GM21528 (cell line): ENCODE results near the gene UBL4A.

Source experiments
- ATAC-seq: cut with Tn5 transposase; IDR thresholded peaks from one replicate; pipeline ENCODE4 v1.9.1; 2021; ENCODE audit warnings: mild to moderate bottlenecking, moderate library complexity; ENCODE audit not compliant: unreplicated experiment, low FRiP score

UBL4A gene

DNA sequence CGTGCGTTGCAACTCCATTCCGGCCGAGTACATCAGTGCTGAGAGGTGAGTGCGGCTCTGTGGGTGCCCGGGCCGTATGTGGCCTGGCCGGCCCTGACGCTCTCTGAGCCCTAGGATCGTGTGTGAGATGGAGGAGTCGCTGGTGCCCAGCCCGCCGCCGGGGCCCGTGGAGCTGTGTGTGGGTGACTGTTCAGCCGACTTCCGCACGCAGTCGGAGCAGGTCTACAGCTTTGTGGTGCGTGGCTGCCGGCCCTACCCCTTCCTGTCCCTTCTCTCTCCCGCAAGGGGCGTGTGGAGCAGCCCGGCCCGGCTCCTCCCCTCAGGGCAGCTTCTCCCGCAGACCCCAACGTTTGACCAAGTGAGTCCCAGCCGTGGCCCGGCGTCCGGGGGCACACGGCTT, 20.4 kb downstream of the UBL4A start:
- no peak for ATAC-seq

DNA sequence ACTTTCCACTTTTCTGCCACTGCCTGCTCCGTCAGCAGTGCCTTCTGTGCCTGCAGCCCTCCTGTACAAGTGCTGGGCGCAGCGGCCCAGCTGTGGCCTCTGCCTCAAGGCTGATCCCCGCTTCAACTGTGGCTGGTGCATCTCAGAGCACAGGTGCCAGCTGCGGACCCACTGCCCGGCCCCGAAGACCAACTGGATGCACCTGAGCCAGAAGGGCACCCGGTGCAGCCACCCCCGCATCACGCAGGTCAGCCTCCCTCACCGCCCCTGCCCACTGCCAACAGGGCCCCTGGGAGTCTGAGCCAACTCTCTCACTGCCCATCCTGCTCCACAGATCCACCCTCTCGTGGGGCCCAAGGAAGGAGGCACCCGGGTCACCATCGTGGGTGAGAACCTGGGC, 20.8 kb downstream of the UBL4A start:
- ATAC-seq = no peak

DNA sequence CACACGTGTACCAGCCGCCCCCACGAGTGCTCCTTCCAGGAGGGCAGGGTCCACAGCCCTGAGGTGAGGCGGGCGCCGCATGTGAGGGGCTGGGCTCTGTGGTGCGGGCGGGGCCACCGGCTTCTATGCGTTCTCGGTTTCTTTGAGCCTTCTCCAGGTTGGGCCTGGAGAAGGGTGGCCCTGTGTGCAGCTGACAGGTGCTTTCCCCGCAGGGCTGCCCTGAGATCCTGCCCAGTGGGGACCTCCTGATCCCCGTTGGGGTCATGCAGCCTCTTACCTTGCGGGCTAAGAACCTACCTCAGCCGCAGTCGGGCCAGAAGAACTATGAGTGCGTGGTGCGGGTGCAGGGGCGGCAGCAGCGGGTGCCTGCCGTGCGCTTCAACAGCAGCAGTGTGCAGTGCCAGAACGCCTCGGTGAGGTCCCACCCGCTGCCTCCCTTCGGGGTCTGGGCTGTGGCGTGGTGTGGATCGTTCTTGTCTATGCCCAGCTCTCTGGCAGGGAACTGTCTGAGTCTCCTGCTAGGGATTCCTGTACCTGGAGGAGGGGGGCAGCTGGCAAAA, 21.5 kb downstream of the UBL4A start:
- no peak for ATAC-seq

DNA sequence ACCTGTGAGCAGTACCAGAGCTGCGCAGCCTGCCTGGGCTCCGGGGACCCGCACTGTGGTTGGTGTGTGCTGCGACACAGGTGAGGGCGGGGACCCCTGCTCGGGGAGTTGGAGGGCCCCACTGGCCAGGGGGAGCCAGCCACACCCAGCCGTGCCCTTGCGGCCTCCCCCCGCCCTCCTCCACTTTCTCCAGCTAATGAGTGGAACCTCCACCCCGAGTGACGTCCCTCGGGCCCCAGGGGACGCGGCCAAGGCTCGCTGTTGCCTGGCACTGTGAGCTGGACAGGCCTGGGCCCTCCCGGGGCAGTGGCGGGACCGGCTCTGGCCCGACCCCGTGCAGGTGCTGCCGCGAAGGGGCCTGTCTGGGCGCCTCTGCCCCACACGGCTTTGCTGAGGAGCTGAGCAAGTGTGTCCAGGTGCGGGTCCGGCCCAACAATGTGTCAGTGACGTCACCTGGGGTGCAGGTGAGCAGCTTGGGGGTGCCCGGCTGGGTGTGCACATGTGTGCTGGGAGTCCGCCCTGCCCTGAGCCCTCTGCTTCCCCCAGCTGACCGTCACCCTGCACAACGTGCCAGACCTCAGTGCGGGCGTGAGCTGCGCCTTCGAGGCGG, 22.7 kb downstream of the UBL4A start:
- no peak for ATAC-seq

DNA sequence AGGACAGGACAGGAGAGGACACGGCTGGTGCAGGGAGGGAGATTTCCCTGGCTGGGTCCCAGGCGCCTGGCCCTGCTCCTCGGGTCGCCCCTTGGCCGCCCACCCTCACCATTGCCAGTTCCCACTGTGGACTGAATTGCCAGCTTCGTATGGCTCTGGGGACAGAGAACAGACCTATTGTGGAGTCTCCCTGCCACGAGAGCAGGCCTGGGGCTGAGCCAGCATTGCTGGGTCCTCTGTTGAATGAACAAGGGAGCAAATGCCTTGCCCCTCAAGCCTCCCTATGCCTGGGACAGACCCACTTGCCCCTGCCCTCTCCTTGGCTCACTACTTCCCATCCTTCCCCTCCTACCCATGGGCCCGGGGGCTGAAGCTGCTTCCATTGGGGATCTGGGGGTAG, 24.0 kb downstream of the UBL4A start:
- ATAC-seq = no peak

- ATAC-seq = no peak
These were observed 26.1 kb downstream of the UBL4A start for GRCh38 chrX:154460326-154460725.

GRCh38 chrX:154459832-154460231, 26.6 kb downstream of the UBL4A start:
- ATAC-seq = no peak

DNA sequence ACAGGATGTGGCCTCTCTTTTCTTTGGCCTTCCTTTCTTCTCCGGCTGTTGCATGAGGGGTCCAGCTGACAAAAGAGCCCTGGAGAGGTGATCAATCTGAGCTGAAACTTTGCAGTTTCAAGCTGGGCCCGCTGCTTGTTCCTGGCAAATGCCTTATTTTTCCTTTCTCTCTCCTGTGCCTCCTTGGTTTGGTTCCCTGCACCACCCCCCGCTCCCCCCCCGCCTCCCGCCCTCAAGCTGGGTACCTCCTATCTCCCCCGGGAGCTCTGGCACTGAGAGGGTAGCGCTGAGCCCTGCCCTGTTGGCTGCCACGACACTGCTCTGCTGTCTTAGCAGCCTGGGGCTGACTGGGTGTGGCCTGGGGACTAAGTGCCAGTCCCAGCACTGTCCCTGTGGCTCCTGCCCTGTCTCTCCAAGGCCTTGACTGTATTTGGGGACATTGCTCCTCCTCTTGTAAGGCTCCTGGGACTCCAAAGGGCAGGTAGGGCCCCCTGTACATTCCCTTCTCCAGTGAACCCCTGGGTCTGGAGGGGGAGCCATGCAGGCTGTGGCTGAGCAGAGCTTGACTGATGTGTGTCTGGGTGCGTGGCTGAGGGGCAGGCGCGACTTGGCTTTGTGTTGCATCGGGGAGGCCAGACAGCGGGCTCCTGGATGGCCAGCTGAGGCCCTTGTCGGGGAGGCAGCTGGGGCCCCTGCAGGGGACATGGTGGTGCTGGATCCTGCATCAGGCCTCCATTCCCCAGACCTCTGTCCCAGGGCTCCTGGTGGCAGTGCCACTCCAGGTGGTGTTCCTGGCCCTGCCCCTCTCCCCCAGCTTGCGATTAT, 27.2 kb downstream of the UBL4A start:
- ATAC-seq = no peak

GRCh38 chrX:154458116-154458953, 28.1 kb downstream of the UBL4A start, which contains the start of gene PLXNA3:
Gene PLXNA3 (plus strand): TSS chrX:154458281. CDS start chrX:154460184, 1,903 bp downstream.
- ATAC-seq = peak; percentile 57

- peak; percentile 56 for ATAC-seq
These were observed 28.8 kb downstream of the UBL4A start for GRCh38 chrX:154457491-154458115.

DNA sequence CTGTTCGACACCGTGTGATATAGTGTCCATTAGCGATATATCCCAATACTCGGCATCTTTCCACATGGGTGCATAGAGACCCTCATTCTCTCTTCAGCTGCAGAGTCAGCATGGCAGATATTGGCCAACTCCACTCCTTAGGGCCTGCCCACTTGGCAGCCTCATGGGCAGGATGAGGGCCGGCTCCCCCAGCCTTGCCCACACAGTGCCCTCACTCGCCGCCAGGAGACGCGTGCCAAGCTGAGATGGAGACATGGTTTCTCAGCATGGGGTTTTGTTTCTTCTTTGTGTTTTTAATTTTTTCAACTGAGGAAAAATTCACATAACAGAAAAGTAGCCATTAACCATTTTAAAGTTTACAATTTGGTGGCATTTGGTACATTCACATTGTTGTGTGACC, 33.6 kb downstream of the UBL4A start:
- no peak for ATAC-seq

GRCh38 chrX:154450312-154450711, 36.1 kb downstream of the UBL4A start:
- no peak for ATAC-seq

- no peak for ATAC-seq
These were observed 36.8 kb downstream of the UBL4A start for GRCh38 chrX:154449618-154450017.

DNA sequence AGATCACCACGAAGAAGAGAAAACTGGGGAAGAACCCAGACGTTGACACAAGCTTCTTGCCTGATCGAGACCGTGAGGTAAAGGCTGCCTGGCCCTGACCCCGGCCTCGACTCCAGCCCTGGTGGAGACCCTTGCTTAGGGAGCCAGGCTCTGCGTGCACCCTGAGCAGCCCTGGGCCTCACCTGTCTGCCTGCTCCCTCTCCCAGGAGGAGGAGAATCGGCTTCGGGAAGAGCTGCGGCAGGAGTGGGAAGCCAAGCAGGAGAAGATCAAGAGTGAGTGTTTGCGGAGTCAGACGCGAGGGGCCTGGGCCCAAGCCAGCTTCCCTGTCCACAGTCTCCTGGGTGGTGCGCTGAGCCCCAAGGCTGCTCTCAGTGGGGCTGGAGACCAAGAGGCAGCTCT, 37.9 kb downstream of the UBL4A start:
- no peak for ATAC-seq

DNA sequence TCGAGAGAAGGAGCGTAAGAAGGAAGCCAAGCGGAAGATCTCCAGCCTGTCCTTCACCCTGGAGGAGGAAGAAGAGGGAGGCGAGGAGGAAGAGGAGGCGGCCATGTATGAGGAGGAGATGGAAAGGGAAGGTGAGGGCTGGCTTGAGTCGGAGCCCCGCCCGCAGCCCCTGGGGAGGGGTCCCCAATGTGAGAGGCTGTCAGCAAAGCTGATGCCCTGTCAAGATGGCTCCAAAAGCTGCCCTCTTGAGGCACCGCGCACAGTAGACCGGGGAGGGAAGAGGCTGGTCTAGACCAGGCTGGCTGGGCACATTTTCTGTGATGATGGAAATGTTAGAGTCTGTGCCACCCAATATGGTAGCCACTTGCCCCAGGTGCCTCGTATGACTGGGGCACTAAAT, 40.0 kb downstream of the UBL4A start:
- ATAC-seq = no peak

DNA sequence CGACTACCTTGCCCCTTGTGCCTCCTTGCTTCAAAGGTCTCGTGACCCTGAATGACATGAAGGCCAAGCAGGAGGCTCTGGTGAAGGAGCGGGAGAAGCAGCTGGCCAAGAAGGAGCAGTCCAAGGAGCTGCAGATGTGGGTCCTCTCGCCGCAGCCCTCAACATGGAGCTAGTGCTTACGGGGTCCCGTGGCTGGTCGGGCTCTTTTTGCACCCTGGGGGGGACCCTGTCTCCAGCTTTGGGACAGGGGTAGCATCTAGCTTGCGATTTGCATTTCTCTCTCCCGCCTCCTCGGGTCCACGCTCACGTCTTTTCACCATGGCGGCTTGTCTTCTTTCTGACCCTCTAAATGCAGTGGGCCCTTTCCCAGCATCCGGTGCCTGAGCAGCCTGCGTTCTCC, 40.6 kb downstream of the UBL4A start:
- ATAC-seq = no peak

- no peak for ATAC-seq
These were observed 41.6 kb downstream of the UBL4A start for GRCh38 chrX:154444755-154445246.

DNA sequence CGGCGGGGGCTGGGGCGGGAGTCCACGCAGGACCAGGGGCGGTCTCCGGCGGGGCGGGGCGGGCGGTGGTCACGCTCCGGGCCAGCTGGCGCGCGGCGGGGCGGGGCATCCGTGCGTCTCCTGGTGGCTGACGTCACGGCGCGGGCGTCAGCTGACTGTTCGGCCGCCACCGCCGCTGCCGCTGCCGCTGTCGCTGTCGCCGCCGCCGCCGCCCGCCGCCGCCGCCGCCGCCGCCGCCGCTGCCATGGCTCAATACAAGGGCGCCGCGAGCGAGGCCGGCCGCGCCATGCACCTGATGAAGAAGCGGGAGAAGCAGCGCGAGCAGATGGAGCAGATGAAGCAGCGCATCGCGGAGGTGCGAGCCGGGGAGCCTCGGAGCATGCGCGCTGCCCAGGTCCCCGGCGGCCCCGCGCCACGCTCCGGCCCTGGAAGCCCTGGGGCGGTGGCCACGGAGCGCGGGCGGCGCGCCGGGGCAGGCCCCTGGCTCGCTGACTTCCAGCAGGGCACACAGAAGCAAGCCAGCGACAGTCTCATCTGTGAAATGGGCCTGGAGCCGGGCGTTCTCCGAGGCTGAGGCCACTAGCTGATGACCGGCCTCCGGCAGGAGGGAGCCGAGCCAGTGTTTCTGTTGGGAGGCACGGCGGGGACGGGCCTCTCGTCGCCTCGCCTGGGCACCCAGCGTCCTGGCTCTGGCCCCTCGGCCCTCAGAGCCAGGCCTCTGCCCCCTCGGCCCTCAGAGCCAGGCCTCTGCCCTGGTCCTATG, 42.2 kb downstream of the UBL4A start, which contains the start of gene FAM50A:
TSS of gene FAM50A (plus strand) at position 150 of the 763 bp plus-strand sequence. CDS start at position 245, 95 bp downstream.
- ATAC-seq = peak; percentile 59

GRCh38 chrX:154443479-154443910, 42.9 kb downstream of the UBL4A start:
- ATAC-seq = peak; percentile 13
